GM12875 (cell line): ENCODE results near the gene JUNB.
"Not testable (repeated sequence)": the region's sequence is repeated elsewhere in the genome, so short reads cannot be mapped to it uniquely, and the experiment has no call there.

Source experiments
- H3K4me3 ChIP-seq: one replicate; pipeline ENCODE4 v1.5.1; 2011; ENCODE audit warnings: low read depth, low read length, control low read depth
- TF ChIP-seq, protein P1 (sequence below): IDR thresholded peaks from 2 replicates; pipeline ENCODE4 v1.5.1; 2011; ENCODE audit warnings: low read depth, mild to moderate bottlenecking, control low read depth, inconsistent platforms, low read length, moderate library complexity, borderline replicate concordance; ENCODE audit not compliant: insufficient read depth

Gene JUNB

DNA sequence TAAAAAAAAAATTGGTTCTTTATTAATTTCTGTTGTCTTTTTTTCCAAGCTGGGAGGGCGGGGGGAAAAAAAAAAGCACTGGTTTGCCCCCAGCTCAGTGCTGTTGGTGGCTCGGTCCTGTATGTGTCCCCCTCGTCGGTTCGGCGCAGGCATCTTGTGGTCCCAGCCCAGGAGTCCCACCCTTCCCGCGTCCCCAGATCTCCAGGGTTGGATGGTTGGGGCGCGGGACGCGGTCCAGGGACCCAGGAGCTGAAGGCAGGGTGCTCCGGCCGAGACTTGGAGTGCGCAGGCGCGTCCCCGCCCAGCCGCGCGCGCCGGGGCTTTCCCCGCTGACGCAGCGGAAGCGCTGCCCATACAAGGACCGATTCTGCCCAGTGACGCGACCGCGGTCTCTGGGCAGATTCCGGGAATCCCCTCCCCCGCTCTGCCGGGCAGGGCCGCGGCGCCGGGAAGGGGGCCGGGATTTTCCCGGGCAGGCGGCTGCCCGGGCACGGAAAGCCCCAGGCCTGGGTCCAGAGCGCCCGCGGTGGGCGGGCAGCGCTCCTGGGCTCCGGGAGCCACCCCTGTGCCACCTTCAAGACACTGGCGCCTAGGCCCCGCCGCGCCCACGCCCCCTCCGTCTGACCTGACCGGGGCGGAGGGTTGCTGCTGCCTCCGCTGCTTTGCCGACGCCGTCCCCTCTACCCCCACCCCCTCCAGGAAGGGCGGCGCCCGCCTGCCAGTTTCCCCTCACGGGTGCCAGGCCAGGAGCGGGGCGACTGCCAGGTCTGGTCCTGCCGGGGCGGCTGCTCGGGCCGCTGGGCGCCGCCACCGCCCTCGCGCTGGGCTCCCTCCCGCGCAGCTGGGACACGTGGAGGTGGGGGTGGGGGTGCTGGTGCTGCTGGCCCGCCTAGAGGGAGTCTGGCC, 2.3 kb downstream of the JUNB start:
- H3K4me3 ChIP-seq, result peak overlapping the region; percentile 95
- TF ChIP-seq, protein P1, sequence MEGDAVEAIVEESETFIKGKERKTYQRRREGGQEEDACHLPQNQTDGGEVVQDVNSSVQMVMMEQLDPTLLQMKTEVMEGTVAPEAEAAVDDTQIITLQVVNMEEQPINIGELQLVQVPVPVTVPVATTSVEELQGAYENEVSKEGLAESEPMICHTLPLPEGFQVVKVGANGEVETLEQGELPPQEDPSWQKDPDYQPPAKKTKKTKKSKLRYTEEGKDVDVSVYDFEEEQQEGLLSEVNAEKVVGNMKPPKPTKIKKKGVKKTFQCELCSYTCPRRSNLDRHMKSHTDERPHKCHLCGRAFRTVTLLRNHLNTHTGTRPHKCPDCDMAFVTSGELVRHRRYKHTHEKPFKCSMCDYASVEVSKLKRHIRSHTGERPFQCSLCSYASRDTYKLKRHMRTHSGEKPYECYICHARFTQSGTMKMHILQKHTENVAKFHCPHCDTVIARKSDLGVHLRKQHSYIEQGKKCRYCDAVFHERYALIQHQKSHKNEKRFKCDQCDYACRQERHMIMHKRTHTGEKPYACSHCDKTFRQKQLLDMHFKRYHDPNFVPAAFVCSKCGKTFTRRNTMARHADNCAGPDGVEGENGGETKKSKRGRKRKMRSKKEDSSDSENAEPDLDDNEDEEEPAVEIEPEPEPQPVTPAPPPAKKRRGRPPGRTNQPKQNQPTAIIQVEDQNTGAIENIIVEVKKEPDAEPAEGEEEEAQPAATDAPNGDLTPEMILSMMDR, result 0 out of 2 replicates have a peak, but pooled peaks have one; percentile 2

DNA sequence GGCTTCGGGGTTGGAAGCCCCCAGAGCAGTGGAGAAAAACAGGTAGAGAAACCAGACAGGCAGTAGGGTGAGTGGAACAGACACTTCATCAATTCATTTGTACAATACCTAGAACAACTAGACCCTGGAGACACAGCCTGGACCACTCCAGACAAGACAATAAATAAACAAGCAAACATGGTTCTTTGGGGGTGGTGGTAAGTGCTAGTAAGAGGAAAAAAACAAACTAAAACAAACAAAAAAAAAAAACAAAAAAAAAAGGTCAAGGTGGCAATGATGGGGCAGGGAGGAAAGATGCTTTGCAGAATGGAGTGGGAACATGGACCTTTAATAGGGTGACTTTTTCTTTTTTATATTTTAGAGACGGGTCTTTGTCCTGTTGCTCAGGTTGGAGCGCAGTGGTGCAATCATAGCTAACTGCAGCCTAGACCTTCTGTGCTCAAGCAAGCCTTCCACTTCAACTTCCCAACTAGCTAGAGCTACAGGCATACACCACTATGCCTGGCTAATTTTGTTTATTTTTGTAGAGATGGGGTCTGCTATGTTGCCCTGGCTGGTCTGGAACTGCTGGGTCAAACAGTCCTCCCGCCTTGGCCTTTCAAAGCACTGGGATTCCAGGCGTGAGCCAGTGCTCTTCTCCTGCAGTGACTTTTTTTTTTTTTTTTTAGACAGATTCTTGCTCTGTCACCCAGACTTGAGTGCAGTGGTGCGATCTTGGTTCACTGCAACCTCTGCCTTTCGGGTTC, 3.1 kb downstream of the JUNB start:
- H3K4me3 ChIP-seq, result peak overlapping the region; percentile 95
- TF ChIP-seq, protein P1, result no peak

DNA sequence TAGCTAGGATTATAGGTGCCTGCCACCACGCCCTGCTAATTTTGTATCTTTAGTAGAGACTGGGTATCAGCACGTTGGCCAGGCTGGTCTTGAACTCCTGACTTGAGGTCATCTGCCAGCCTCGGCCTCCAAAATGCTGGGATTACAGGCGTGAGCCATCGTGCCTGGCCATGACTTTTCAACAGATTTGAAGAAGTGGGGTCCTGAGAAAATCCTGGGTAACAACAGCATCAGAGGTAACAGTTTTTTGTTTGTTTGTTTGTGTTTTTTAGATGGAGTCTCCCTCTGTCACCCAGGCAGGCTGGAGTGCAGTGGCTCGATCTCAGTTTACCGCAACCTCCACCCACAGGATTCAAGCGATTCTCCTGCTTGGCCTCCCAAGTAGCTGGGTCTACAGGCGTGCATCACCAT, 3.7 kb downstream of the JUNB start:
- H3K4me3 ChIP-seq, result no peak overlapping the region
- TF ChIP-seq, protein P1, result no peak

DNA sequence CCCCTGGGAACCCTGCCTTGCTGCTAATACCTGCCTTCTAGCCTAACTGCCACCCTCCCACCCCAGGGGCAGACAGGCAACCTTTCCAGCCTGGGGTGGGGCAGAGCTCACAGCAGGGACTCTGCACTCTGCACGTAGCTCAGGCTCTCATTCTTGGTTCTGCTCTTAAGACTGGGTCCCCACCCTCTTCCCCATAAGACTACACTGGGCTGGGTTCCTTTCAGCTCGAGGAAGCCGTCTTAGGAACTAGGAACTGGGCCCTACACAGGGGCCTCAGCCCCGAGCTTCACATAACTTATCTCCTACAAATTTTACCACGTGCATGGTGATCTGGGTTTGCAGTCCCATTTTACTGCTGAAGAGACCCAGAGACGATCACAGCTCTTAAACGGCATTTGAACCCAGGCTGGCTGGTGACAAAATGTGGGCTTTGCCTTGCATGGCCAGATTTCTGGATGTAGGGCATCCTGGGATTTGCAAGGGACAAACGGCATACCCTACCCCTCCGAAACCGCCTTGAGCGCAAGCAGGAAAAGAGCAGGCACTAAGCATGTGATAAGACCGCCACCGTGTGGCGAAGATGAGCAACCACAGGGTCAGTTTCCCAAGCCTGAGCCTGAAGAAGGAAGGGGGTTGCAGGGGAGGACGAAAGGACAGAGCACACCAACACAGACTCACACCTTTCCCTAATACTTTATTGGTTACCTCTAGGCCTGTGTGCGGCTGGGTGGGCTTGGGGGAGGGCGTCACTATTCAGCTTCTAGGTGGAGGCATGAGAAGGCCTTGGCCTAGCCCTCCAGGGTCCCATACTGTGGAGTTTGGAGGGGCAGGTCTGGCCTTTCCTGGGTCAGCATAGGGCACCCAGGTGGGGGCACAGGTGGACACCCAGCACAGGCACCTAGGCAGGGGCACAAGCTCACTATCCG, 5.1 kb downstream of the JUNB start:
- TF ChIP-seq, protein P1, result peak; percentile 89

DNA sequence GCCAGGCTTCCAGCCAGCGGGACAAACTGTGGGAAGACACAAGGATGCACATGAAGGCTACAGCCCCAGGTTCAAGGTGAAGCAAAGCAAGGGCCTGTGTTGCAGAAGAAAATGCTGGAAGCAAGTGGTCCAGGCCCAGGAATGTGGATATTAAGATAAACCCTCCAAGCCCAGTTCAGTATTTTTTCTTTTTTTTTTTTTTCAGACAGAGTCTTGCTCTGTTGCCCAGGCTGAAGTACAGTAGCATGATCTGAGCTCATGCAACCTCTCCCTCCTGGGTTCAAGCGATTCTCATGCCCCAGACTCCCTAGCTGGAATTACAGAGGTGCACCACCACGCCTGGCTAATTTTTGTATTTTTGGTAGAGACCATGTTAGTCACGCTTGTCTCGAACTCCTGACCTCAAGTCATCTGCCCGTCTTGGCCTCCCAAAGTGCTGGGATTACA, 5.9 kb downstream of the JUNB start:
- H3K4me3 ChIP-seq, result no peak overlapping the region
- TF ChIP-seq, protein P1, result no peak

More for the DNA sequence above, 5.1 kb downstream of the JUNB start:
- no peak overlapping the region for H3K4me3 ChIP-seq

DNA sequence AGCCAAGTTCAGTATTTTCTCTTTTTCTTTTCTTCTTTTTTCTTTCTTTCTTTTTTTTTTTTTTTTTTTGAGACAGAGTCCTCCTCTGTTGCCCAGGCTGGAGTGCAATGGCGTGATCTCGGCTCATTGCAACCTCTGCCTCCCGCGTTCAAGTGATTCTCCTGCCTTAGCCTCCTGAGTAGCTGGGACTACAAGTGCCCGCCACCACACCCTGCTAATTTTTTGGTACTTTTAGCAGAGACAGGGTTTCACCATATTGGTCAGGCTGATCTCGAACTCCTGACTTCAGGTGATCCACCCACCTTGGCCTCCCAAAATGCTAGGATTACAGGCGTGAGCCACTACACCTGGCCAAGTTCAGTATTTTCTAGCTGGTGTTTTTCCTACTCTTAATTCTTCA, 6.3 kb downstream of the JUNB start:
- H3K4me3 ChIP-seq, result not testable (repeated sequence)

DNA sequence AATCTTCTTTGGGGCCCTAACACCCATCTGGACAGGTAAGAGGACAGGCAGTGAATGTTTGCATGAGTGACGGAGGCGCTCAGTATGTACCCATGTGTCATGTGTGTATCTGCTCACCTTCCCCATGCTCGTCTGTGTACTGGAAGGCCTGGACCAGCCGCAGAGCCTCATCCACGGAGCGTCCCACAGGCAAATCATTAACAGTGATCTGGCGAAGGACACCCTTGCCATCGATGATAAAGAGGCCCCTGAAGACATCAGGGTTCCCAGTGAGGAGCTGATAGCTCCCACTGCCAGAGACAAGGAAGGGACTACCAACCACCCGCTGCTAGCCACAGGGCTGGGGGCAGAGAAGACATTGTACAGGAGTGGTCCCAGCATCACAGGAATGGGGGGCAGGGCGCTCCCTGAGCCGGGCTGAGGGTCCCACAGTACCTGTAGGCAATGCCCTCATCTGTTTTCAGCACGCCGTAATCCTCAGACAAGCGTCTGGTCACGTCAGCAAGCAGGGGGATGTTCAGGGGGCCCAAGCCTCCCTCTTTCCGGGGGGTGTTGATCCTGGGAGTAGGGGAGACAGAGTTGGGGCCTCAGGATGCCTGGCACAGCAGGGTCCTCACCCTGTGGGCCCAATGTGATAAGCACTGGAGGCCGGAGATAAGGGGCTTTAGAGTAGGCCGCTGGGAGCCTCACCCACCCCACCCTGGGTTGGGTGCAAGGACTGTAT, 8.6 kb downstream of the JUNB start:
- TF ChIP-seq, protein P1, result no peak
- H3K4me3 ChIP-seq, result no peak overlapping the region
